T-helper 2 cell (primary cell): Measurements from ENCODE around the gene TPRG1L.

Experiments
- DNase-seq, 5 experiments: peaks; one replicate each; pipeline versions ENCODE4 v3.0.0 to v3.0.0-alpha.2; 2012 to 2022

TPRG1L gene

DNA sequence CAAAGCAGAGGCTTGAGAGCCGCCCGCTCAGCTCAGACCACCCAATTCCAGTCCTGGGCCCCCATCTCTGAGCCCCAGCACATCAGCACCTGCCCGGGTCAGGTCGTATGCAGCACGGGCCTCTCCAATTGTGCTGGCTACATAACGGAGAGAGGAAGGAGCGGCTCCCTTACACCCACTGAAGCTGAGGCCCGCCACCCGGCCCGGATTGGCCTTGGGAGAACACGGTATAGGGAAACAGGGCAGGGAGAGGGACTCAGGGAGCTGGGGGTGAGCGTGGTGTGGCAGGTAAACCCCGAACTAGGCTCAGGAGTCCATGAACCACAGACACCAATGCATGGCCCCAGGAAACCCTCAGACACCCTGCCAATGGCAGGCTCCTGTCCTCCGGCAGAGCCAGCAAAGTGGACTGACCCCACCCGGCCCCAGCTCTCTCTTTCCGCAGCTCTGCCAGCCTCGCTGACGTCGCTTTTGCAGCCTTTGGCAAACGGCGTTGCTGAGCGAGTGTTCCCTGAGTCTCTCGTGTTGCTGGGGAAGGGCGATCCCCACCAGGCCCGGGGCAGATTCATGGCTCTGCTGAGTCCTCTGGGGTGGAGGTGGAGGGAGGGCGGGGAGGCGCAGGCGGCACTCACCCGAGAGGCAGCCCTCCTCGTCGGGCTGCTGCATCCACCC, 30.0 kb upstream of the TPRG1L start:
- DNase-seq: no peak

DNA sequence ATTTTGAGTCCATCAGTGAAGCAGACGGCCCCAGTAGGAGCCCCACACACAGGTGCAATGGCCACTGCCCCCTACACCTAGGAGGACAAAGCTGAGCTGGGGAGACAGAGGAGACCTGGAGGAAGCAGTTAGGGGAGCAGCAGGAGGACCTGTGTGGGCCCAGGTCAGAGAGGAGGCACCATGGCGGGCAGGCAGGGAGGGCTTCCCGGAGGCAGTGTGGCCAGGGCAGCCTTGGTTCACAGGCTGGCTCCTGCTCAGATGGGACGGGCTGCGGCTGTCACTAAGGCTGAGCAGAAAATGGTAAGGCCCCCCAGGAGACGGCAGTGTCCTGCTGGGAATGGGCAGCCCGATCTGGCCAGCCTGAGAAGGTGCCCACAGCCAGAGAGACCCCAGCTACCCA, 28.9 kb upstream of the TPRG1L start:
- no peak for DNase-seq

- no peak for DNase-seq
Observed at GRCh38 chr1:3596663-3597598, 27.9 kb upstream of the TPRG1L start.

GRCh38 chr1:3597599-3597964, 27.2 kb upstream of the TPRG1L start:
- no peak for DNase-seq

GRCh38 chr1:3598051-3598491, 26.7 kb upstream of the TPRG1L start:
- DNase-seq: no peak

DNA sequence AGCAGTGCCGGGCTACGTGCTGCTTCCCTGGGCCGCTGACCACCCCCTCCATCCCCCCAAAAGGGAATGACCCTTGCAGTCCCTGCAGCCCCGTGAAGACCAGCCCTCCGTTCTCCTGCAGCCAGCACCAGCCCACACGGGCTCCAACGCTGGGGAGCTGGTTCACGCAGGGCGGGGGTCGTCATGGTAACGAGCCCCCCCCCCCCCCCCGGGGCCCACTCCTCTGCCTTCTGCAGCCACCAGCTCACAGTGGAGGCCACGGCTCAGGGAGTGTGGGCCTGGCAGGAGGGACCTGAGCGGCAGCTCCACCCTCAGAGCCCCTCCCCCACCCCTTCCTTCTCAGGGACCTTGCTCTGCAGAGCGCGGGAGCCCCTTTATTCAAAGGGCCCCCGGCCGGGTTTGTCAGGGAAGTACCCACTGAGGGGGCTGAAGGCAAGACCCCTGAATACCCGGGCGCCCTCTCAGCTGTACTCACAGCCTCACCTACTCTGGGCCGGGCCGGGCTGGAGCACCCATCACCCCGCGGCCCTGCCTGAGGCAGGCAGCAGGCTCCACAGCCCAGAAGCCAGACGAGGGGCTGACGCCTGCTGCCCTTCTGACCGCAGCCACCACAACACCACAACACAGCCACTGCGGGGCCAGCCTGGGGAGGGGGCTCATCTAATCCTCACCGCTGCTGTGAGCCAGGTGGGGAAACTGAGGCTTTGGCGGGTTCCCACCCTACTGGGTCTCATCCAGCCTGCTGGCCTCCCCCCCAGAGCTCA, 26.1 kb upstream of the TPRG1L start:
- DNase-seq: no peak

DNA sequence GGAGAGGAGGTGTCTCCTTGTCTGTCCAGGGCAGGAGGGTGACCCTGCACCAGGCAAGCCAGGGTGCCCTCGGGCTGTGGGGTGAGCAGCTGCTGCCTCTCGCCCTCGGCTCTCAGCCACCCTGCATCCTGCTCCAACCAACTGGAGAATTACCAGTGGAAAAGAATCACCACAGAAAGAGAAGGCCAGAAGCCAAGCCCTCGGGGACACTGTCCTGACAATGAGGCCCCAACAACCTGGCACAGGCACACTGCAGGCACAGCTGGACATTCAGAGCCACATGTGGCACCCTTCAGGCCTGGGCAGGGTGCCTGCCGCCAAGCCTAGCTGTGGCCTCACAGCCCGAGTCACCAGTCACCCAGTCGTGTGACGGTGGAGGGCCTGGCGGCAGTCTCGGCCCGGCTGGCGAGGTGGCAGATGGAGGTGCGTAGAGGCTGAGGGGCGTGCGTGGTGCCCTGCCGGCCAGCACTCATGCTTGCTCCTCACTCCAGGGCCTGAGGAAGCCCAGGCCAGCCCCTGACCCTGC, 25.5 kb upstream of the TPRG1L start:
- DNase-seq: no peak

DNA sequence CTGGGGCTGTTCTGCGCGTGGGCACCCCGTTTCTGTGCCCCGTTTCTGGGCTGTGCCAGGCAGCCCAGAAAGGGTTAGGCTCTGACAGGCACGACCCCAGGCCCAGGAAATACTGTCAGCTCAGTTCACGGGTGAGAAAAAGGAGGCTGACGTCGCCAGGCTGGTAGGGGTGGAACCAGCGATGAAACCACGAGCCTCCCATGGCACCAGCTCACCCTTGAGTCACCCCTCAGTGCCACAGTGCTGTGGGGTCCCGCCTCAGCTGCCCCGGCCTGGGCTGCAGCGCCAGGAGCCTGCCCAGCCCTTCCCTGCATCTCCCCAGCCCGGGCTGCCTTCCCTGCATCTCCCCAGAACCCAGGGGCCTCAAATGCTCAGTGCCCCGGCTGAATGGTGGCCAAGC, 25.0 kb upstream of the TPRG1L start:
- DNase-seq: no peak

DNA sequence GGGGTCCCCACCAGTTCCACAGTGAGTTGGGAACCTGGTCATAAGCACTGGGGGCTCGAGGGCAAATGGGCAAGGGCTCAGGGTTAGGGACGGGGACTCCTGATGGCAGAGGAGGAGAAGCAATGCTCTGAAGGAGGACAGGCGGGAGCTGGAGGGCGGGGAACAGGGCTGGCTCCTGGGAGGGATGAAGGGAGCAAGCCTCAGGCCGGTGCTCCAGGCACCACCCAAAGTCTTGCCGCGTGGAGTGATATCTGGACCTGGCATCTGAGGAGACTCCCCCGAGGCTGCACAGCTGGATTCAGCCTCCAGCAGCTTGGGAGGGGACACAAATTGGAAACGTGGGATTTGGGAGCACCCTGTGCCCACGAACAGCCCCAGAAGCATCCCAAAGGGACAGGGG, 24.5 kb upstream of the TPRG1L start:
- no peak for DNase-seq

- no peak for DNase-seq
Observed at GRCh38 chr1:3601743-3602142, 23.1 kb upstream of the TPRG1L start.

DNA sequence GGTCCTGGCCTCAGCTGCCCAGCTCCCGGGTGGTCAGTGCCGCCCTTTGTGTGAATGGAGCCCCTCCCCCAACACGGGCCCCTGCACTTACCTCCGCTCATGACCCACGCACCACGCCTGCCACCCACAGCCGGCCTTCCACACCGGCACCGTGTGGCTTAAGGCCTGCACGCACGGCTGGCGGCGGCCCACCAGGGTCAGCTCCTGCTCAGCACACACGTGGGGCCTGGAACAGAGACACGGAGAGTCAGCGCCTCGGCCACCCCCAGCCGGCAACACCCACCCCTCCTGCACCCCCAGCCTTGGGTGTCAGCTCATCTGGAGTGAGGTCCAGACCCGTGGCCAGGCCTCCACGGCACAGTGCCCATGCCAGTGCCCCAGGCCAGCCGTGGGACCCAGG, 22.4 kb upstream of the TPRG1L start:
- no peak for DNase-seq

DNA sequence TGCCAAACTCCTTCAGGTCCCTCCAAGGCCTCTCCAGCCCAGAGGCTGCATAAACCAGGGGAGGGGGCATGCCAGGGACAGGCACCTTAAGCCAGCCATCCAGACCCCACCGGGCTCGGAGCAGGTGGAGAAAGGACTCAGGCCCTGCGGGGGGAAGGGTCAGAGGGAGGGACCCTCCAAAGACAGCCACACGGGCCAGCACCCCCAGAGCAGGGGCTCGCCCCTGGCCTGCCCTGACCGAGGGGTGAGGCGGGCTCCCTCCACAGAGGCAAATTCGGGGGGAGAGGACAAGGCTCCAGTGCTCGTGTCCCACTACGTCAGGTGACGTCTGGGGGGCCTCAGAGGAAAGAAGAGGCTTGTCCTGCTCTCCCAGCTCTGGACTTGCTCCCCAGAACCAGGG, 21.7 kb upstream of the TPRG1L start:
- DNase-seq: no peak

DNA sequence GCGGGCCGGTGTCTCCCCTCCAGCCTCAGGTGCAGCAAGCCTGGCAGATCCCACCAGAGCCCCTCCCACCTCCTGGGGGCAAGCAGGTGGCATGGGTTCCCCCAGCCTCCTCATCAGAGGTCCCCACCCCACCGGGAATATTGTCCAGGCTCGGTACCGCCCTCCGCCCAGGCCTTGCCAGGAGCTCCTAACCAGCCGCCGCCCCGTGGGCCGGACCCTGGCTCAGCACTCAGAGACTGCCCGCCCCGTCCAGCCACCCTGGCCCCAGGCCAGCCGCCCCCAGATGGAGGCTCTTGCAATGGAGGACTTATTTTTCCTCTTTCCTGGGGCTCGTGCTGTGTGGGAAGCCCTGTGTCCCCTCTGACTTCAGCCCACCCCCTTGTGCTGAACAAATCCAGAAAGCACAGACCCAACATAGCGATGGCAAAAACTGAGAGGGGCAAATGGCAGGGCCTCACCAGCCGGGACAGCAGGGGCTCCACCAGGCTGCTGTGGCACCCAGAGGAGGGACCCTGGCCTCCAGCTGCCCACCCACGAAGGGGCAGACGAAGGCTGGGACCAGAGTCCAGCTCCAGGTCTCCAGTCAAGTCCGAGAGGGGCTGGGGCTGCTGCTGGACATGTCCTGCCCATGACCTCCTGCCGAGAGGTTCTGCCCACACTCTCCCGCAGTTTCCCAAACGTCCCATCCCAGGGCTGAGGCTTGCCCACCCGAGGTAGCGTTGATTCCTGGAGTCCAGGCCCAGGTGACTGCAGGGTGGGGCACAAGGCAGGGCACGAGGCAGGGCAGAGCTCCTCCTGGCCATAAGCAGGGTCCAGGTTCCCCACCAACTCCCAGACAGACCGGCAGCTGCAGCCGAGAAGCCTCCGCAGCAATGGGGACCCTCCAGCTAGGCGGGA, 21.0 kb upstream of the TPRG1L start:
- no peak for DNase-seq

DNA sequence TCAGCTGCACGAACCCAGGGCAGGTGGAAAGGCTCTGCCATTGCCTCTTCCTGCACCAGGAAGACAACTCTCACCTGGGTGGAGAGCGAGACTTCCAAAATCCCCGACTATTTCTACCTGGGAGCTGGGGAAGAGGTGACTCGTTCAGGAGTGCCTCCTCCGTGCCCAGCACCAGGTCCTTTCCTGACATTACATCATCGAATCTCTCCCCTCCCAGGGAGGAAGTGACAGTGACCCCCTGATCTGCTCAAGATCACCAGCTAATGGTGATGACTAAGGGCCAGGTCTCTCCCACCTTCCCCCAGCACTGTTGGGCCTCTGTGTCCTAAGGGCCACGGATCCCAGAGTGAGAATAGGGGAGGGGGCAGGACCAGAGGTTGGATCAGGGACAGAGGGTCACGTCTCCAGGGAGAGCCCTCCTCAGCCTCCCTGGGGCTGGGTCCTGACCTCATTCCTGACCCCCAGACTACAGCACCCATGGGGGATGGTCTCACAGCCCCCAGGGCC, 20.3 kb upstream of the TPRG1L start:
- no peak for DNase-seq

- no peak for DNase-seq
Observed at GRCh38 chr1:3604997-3605823, 19.6 kb upstream of the TPRG1L start.

- no peak for DNase-seq
Observed at GRCh38 chr1:3606779-3607702, 17.8 kb upstream of the TPRG1L start.

GRCh38 chr1:3607703-3608065, 17.1 kb upstream of the TPRG1L start:
- DNase-seq: no peak

DNA sequence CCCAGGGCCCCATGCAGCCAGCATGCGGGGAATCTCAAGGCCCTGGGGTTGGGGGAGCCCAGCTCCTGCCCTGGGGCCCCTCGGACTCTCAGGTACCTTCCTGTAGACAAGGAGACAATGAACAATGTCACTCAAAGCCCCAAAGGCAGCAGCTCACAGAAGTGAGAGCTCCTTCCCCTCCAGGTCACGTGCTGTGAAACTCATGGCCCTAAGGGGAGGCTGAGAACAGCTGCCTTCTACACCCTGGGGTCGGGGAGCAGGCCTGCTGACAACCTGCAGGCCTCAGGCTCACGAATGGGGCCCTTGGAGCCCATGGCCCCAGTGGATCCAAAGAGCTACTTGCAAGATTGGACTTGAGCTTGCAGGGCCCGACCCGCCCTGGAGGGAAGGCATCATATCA, 16.7 kb upstream of the TPRG1L start:
- DNase-seq: no peak

DNA sequence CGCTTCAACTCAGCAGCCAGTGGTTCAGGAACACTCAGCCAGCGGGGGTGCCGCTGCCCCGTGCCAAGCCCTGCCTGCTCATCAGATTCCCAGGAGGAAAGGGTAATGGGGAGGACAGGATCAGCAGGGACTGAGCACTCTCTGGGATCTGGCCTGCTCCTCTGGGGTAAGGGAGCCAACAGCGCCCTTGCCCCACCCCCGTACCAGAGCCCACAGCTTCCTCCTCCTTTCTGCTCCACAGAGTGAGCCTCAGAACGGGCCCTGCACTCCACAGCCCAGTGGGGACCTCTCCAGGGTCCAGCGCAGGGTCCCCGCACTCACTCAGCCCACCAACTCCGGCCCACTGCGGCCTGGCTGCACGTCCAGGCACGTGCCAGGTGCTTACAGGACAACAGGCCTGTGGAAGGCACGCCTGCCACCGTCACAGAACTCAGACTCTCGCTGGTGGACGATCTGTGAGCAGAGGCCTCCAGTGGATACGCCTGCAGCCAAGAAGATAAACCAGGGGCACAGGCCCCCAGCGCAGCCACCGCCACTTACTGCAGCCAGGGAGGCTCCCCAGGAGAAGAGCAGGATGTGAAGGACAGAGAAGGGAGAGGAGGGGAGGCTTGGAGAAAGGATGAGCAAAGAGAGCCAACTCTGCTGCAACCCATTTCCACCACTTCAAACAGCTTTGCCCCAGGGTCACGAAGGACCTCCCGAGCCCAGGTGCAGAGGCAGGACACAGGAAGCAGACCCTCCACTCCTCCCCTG, 15.6 kb upstream of the TPRG1L start:
- no peak for DNase-seq
